Keratinocyte (primary cell): Measurements from ENCODE around the gene SLC36A2. TPM values are rescaled to one million over a fixed set of nuclear protein-coding genes. Genes with fewer than 3 reads are reported as not detected.
"Not testable (repeated sequence)": the region's sequence is repeated elsewhere in the genome, so short reads cannot be mapped to it uniquely, and the experiment has no call there.

Source experiments
- DNase-seq: peaks from one replicate; pipeline ENCODE4 v3.0.0-alpha.2; 2011; ENCODE audit warnings: low read depth, missing footprints, low spot score
- FAIRE-seq: peaks from 2 replicates; lab custom pipeline; 2011; peaks lifted over from hg19 to GRCh38; lab: Jason Lieb, UNC
- H2AFZ ChIP-seq: 2 replicates; pipeline ENCODE4 v1.6.0; 2012; ENCODE audit warnings: low read length, control low read depth, inconsistent platforms; ENCODE audit not compliant: control insufficient read depth
- H3K27ac ChIP-seq: 2 replicates; pipeline ENCODE4 v1.5.1; 2011; ENCODE audit warnings: low read length; ENCODE audit not compliant: control insufficient read depth, insufficient read depth
- H3K27me3 ChIP-seq: 3 replicates; pipeline ENCODE4 v1.6.0; 2011; ENCODE audit warnings: low read length; ENCODE audit not compliant: control insufficient read depth, insufficient read depth; ENCODE audit errors: extremely low read depth
- H3K36me3 ChIP-seq, 2 experiments: 2 replicates in 1 of 2; 3 replicates in 1 of 2; pipeline ENCODE4 v1.5.1; 2011; ENCODE audit warnings: low read length in 2 of 2, mild to moderate bottlenecking in 1 of 2; ENCODE audit not compliant: control insufficient read depth in 2 of 2, insufficient read depth in 2 of 2; ENCODE audit errors: extremely low read depth in 1 of 2
- H3K4me1 ChIP-seq: 3 replicates; pipeline ENCODE4 v1.5.1; 2011; ENCODE audit warnings: low read length; ENCODE audit not compliant: control insufficient read depth, insufficient read depth; ENCODE audit errors: extremely low read depth
- H3K4me2 ChIP-seq: 3 replicates; pipeline ENCODE4 v1.6.0; 2011; ENCODE audit warnings: low read depth, low read length; ENCODE audit not compliant: control insufficient read depth, insufficient read depth; ENCODE audit errors: extremely low read depth
- H3K4me3 ChIP-seq, 3 experiments: fragments of 200-600 bp in 1 of 3; sonication (generic) in 1 of 3; 2 replicates in 2 of 3; 3 replicates in 1 of 3; pipeline ENCODE4 v1.5.1; 2011 to 2016; ENCODE audit warnings: low read length in 3 of 3, mild to moderate bottlenecking in 3 of 3, control low read depth in 2 of 3, inconsistent platforms in 1 of 3, low read depth in 1 of 3, mixed read lengths in 1 of 3, mixed run types in 1 of 3, moderate library complexity in 1 of 3; ENCODE audit not compliant: control insufficient read depth in 2 of 3, insufficient read depth in 2 of 3; ENCODE audit errors: extremely low read depth in 1 of 3
- H3K79me2 ChIP-seq: 2 replicates; pipeline ENCODE4 v1.6.0; 2012; ENCODE audit warnings: low read length; ENCODE audit not compliant: control insufficient read depth, insufficient read depth
- H3K9ac ChIP-seq: 3 replicates; pipeline ENCODE4 v1.6.0; 2011; ENCODE audit warnings: low read length; ENCODE audit not compliant: control insufficient read depth, insufficient read depth; ENCODE audit errors: extremely low read depth
- H3K9me1 ChIP-seq: 3 replicates; pipeline ENCODE4 v1.6.0; 2011; ENCODE audit warnings: low read length; ENCODE audit not compliant: control insufficient read depth, insufficient read depth; ENCODE audit errors: extremely low read depth
- H3K9me3 ChIP-seq: 2 replicates; pipeline ENCODE4 v1.5.1; 2012; ENCODE audit warnings: low read depth, low read length; ENCODE audit not compliant: control insufficient read depth
- H4K20me1 ChIP-seq: 3 replicates; pipeline ENCODE4 v1.6.0; 2011; ENCODE audit warnings: low read length; ENCODE audit not compliant: control insufficient read depth, insufficient read depth; ENCODE audit errors: extremely low read depth
- CTCF ChIP-seq, 3 experiments: IDR thresholded peaks in 1 of 3; conservative IDR thresholded peaks in 1 of 3; optimal IDR thresholded peaks in 1 of 3; 2 replicates in 2 of 3; 3 replicates in 1 of 3; pipeline versions ENCODE3 to v1.5.1; 2011; ENCODE audit warnings: low read length in 3 of 3, mild to moderate bottlenecking in 3 of 3, moderate library complexity in 2 of 3, control low read depth in 1 of 3, inconsistent platforms in 1 of 3; ENCODE audit not compliant: insufficient read depth in 2 of 3; ENCODE audit errors: extremely low read depth in 1 of 3
- EZH2 ChIP-seq: IDR thresholded peaks from one replicate; pipeline ENCODE4 v1.6.1; 2012; ENCODE audit warnings: inconsistent platforms, mild to moderate bottlenecking, low read length, moderate library complexity
- dilution Hi-C: fragments of 300-500 bp; cut with MboI; formaldehyde crosslinking; loops from one replicate; pipeline ENCODE4 v1.7.0; 2020; ENCODE audit warnings: low sequenced_read_pairs; ENCODE audit not compliant: extremely low pct_ligation_motif_present
- polyA plus RNA-seq, 5 experiments: library from polyadenylated mRNA; depleted of rRNA in 3 of 5; stranded (reverse) in 3 of 5; stranded (forward) in 1 of 5; unstranded in 1 of 5; fragments of >200 nt; gene quantifications; 1 replicate in 1 of 5; 2 replicates in 3 of 5; 3 replicates in 1 of 5; pipeline versions ENCODE4 v1.2.1 to v1.2.3, GENCODE V29; 2011 to 2012; ENCODE audit warnings: missing spikeins in 2 of 5, low read depth in 1 of 5, low replicate concordance in 1 of 5

SLC36A2 gene
- polyA plus RNA-seq, 1 donor (not counting 4 experiments of a cell fraction or from before 2014, with no cell fraction given), result not detected

GRCh38 chr5:151378616-151379015 lies 31.3 kb upstream of the SLC36A2 start:
- H3K79me2 ChIP-seq, result no peaks in the 10 kb centered on the region
- H3K27me3 ChIP-seq, result no peaks in the 10 kb centered on the region
- no peaks in the 10 kb centered on the region for H4K20me1 ChIP-seq
- FAIRE-seq (no peak), DNase-seq (no peak)
- no peak overlapping the region for H3K27ac ChIP-seq
- TF ChIP-seq CTCF (optimal IDR thresholded peaks at IDR 0.05 in 1 of 3, IDR thresholded peaks at IDR 0.05 in 1 of 3, conservative IDR thresholded peaks at IDR 0.05 in 1 of 3; ENCODE audit: extremely low read depth in 1 of 3, insufficient read depth in 2 of 3, low read length in 3 of 3) (no peak), EZH2 (no peak)
- H3K4me2 ChIP-seq, result no peak overlapping the region
- no peak overlapping the region for H2AFZ ChIP-seq
- H3K9me1 ChIP-seq, result no peaks in the 10 kb centered on the region
- H3K9me3 ChIP-seq, result no peaks in the 10 kb centered on the region
- H3K4me3 ChIP-seq, result no peak overlapping the region
- no peak overlapping the region for H3K9ac ChIP-seq
- dilution Hi-C loops, result no loop called here
- H3K4me1 ChIP-seq, result peaks cover 7% of the 10 kb centered on the region
- H3K36me3 ChIP-seq, result no peaks in the 10 kb centered on the region

- no peak overlapping the region for H3K9ac ChIP-seq
- dilution Hi-C loops, result no loop called here
- no peak for FAIRE-seq
Measured at GRCh38 chr5:151374539-151374938, 27.2 kb upstream of the SLC36A2 start.

GRCh38 chr5:151367038-151367437 lies 19.7 kb upstream of the SLC36A2 start:
- H3K79me2 ChIP-seq, H4K20me1 ChIP-seq, H3K36me3 ChIP-seq, H3K27me3 ChIP-seq, dilution Hi-C loops, DNase-seq, H3K9me1 ChIP-seq, H3K9me3 ChIP-seq, FAIRE-seq, H2AFZ ChIP-seq, H3K4me1 ChIP-seq, H3K9ac ChIP-seq, H3K4me2 ChIP-seq, H3K27ac ChIP-seq, H3K4me3 ChIP-seq: not testable (repeated sequence)

More at GRCh38 chr5:151374539-151374938, 27.2 kb upstream of the SLC36A2 start:
- no peaks in the 10 kb centered on the region for H3K9me1 ChIP-seq
- no peaks in the 10 kb centered on the region for H3K27me3 ChIP-seq
- H2AFZ ChIP-seq, result no peak overlapping the region
- no peaks in the 10 kb centered on the region for H4K20me1 ChIP-seq
- H3K4me3 ChIP-seq, result no peak overlapping the region
- no peaks in the 10 kb centered on the region for H3K36me3 ChIP-seq
- DNase-seq, result no peak
- no peak for TF ChIP-seq CTCF (optimal IDR thresholded peaks at IDR 0.05 in 1 of 3, IDR thresholded peaks at IDR 0.05 in 1 of 3, conservative IDR thresholded peaks at IDR 0.05 in 1 of 3; ENCODE audit: extremely low read depth in 1 of 3, insufficient read depth in 2 of 3, low read length in 3 of 3)
- TF ChIP-seq EZH2, result no peak
- H3K27ac ChIP-seq, result no peak overlapping the region
- H3K9me3 ChIP-seq, result no peaks in the 10 kb centered on the region
- H3K79me2 ChIP-seq, result no peaks in the 10 kb centered on the region
- no peak overlapping the region for H3K4me2 ChIP-seq
- H3K4me1 ChIP-seq, result no peaks in the 10 kb centered on the region
